ENCODE measurements around the gene GPR87. TPM values are rescaled to one million over a fixed set of nuclear protein-coding genes. Genes with fewer than 3 reads are reported as not detected.

The GPR87 gene
- total RNA-seq, 2 experiments from 2014 or later = not detected

DNA sequence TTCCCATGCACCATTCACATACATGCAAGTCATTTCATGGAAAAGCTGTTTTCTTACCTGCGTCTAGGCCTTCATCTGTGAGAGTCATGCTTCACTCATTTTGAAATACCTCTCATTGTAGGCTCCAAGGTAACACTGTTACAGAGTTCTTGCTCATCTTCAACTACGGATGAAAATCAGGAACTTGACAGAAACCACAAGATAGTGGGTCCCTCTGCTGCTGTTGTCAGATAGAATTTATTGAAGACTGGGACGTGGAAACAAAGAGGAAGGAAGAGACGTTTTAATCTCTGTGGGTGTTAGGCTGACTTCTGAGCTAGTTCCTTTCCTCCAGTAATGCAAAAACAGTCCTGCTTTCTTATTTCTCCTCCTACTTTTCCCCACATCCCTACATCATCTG lies 38.4 kb downstream of the GPR87 start, which contains the start of gene P2RY14:
Gene P2RY14, minus strand, starts transcription at position 313 of the 400 bp plus-strand sequence. CDS start 64,226 bp downstream, outside the sequence.
- ChIA-PET POLR2A (interaction anchor here (0.8 to 1.7 kb wide), 5 partner anchors 10 to 516 kb away, joined by 3 to 4 read pairs (median 3); no protein-coding TSS in a partner anchor), CTCF (interaction anchor here (0.9 to 9.6 kb wide), 15 partner anchors 9 to 560 kb away, joined by 3 to 408 read pairs (median 4); no protein-coding TSS in a partner anchor)
- no peaks in the 10 kb centered on the region for H3K9me3 Mint-ChIP-seq (ENCODE audit: insufficient read depth)
- DNase-seq (no peak), ATAC-seq (no peak)
- H3K27ac Mint-ChIP-seq = peak within 1 kb of the TSS; percentile 71
- peaks cover 70% of the 10 kb centered on the region for H3K4me1 Mint-ChIP-seq (ENCODE audit: low read depth)
- peak within 1 kb of the TSS; percentile 46 for H3K4me3 Mint-ChIP-seq
- H3K27me3 Mint-ChIP-seq (ENCODE audit: low read depth) = no peaks in the 10 kb centered on the region
- no peaks in the 10 kb centered on the region for H3K36me3 Mint-ChIP-seq (ENCODE audit: low read depth)

GRCh38 chr3:151276687-151277042 lies 40.0 kb downstream of the GPR87 start:
- ChIA-PET POLR2A (interaction anchor here (0.9 to 1.7 kb wide), 3 partner anchors 57 to 106 kb away, joined by 3 to 5 read pairs (median 4); no protein-coding TSS in a partner anchor), CTCF (interaction anchor here (1.4 to 9.6 kb wide), 3 partner anchors 47 to 131 kb away, joined by 4 to 408 read pairs (median 185); no protein-coding TSS in a partner anchor)
- Mint-ChIP-seq H3K36me3 (ENCODE audit: low read depth) (peaks cover 3% of the 10 kb centered on the region), H3K27me3 (ENCODE audit: low read depth) (no peaks in the 10 kb centered on the region), H3K9me3 (ENCODE audit: insufficient read depth) (no peaks in the 10 kb centered on the region), H3K27ac (peak overlapping the region; percentile 76), H3K4me3 (peak overlapping the region; percentile 59), H3K4me1 (ENCODE audit: low read depth) (peaks cover 64% of the 10 kb centered on the region)
- DNase-seq (peak; percentile 38), ATAC-seq (peak; percentile 67)

DNA sequence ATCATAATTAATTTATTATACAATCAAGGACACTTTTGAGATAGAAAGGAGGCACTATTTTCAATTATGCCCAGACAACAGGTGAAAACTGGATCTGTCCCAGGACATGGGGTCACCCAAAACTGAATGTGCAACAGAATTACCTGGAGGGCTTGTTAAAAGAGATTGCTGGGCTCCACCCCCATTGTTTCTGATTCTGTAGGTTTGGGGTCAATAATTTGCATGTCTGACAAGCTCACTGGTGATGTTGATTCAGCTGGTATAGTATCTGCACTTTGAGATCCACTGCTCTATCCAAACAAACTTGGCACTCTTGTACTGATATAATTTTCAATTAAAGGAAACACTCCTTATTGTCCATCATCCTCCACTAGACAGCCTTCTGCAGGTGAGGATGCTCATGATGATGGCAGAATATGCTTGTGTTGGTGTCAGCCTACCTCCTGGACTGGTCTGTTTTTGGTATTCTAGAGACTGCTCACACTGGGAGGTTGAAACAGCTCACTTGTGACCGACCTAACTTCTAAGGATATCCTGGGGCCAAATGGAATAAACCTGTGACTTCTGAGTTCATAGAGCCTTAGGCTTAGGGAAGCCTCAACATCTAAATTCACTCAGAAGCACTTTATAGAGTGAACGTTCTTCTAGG lies 40.5 kb downstream of the GPR87 start:
- DNase-seq (no peak), ATAC-seq (peak; percentile 21)
- H3K4me1 Mint-ChIP-seq (ENCODE audit: low read depth) = peaks cover 69% of the 10 kb centered on the region
- H3K27me3 Mint-ChIP-seq (ENCODE audit: low read depth) = no peaks in the 10 kb centered on the region
- ChIA-PET CTCF (interaction anchor here (1.4 to 9.6 kb wide), 4 partner anchors 14 to 130 kb away, joined by 3 to 408 read pairs (median 94); no protein-coding TSS in a partner anchor), POLR2A (interaction anchor here (0.9 to 1.7 kb wide), 4 partner anchors 48 to 105 kb away, joined by 3 to 5 read pairs (median 4); no protein-coding TSS in a partner anchor)
- peak overlapping the region; percentile 59 for H3K4me3 Mint-ChIP-seq
- H3K36me3 Mint-ChIP-seq (ENCODE audit: low read depth) = peaks cover 3% of the 10 kb centered on the region
- no peaks in the 10 kb centered on the region for H3K9me3 Mint-ChIP-seq (ENCODE audit: insufficient read depth)
- H3K27ac Mint-ChIP-seq = peak overlapping the region; percentile 76

DNA sequence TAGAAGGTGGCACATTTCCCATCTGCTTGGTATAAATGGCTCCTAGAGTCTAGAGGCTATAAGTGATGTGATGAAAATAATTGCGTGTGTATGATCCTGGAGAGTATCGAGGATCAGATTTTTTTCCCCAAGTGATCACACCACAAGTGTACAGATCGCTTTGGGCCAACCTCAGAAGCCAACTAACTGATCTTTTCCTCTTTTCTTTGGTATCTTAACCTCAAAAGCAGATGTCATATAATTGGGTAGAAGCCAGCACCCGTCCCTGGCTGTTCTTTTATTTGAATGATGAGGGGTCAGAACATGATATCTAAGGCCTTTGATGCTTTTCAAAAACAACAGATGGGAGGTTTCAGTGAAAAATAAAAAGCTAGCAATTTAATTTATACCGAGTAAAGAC lies 41.5 kb downstream of the GPR87 start:
- no peak for ATAC-seq
- H3K36me3 Mint-ChIP-seq (ENCODE audit: low read depth) = peaks cover 3% of the 10 kb centered on the region
- CTCF ChIA-PET = interaction anchor here (1.4 to 9.6 kb wide), 3 partner anchors 13 to 105 kb away, joined by 3 to 408 read pairs (median 185); no protein-coding TSS in a partner anchor
- H3K4me3 Mint-ChIP-seq = no peak overlapping the region
- DNase-seq = no peak
- peaks cover 71% of the 10 kb centered on the region for H3K4me1 Mint-ChIP-seq (ENCODE audit: low read depth)
- H3K27ac Mint-ChIP-seq = no peak overlapping the region
- no peaks in the 10 kb centered on the region for H3K27me3 Mint-ChIP-seq (ENCODE audit: low read depth)
- POLR2A ChIA-PET = interaction anchor here (1.1 to 1.7 kb wide), 2 partner anchors 48 to 104 kb away, joined by 4 to 5 read pairs; no protein-coding TSS in a partner anchor
- H3K9me3 Mint-ChIP-seq (ENCODE audit: insufficient read depth) = no peaks in the 10 kb centered on the region

DNA sequence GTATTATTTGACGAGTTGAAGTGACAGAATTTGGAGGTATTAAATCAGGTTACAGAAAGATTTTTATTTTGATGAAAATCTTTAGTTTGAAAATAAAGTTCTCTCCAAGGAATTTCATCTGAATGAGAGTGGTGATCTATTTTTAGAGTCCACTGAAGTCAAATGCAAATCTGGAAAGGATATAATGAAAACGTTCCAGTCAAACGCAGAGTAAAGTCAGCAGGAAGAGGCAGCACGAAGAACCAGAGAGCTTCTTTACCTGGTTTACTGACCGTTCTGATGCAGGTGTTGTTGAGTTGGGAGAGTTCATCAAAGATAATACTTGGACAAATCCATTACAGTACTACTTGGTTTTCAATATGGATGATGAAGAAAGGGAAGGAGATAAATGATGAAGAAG lies 47.0 kb downstream of the GPR87 start:
- Mint-ChIP-seq H3K4me3 (no peak overlapping the region), H3K9me3 (ENCODE audit: insufficient read depth) (peaks cover 5% of the 10 kb centered on the region), H3K27ac (peak overlapping the region; percentile 31), H3K36me3 (ENCODE audit: low read depth) (peaks cover 9% of the 10 kb centered on the region), H3K27me3 (ENCODE audit: low read depth) (no peaks in the 10 kb centered on the region), H3K4me1 (ENCODE audit: low read depth) (peaks cover 59% of the 10 kb centered on the region)
- POLR2A ChIA-PET = no interaction called here
- CTCF ChIA-PET = interaction anchor here (1.0 to 5.2 kb wide), 2 partner anchors 10 to 42 kb away, joined by 5 to 40 read pairs; partner anchors contain the start of gene P2RY14
- ATAC-seq (no peak), DNase-seq (no peak)

DNA sequence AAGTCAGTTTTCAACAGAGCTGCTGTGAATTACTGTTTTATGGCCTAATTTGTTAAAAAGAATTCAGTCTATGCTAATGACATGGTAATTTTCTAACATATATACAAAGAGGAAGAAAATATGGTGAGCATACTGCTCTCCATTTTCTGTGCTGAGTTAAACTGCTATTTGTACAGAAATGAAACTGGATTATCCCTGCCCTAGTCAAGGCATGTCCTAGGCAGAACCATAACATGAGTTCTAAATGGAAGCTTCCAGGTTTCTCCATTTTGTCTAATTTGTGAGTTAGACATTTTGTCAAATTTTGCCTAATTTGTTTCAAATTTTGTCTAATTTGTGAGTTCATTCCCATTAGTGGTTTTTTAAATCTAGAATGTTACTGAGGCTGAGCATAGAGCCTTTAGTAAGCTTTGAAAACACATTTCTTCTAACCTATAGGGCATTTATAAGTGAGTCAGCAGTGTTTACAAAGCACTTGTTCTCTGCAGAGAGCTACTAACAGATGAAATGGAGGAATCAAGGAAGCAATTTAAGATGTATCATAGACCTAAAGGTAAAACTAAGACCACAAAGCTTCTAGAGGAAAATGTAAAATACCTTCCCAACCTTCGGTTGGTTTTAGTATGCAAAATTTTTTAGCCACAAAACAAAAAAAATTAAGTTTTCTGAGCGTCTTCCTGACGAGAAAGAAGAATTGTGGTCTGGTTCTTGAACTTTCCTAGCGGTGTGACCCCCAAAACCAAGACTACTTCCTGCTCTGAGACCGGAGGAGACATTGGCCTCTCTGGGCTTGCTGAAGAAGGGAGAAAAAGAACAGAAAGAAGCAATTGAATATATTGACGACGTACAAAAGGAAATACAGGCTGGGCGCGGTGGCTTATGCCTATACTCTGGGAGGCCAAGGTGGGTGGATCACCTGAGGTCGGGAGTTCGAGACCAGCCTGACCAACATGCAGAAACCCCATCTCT lies 48.1 kb downstream of the GPR87 start:
- peaks cover 5% of the 10 kb centered on the region for H3K9me3 Mint-ChIP-seq (ENCODE audit: insufficient read depth)
- ATAC-seq (peak; percentile 88), DNase-seq (peak; percentile 87)
- H3K4me3 Mint-ChIP-seq = peak overlapping the region; percentile 41
- CTCF ChIA-PET = interaction anchor here (0.7 to 5.2 kb wide), 18 partner anchors 11 to 1454 kb away, joined by 3 to 62 read pairs (median 4); partner anchors contain the start of genes P2RY13 and P2RY14
- H3K36me3 Mint-ChIP-seq (ENCODE audit: low read depth) = peaks cover 9% of the 10 kb centered on the region
- peak overlapping the region; percentile 82 for H3K27ac Mint-ChIP-seq
- H3K27me3 Mint-ChIP-seq (ENCODE audit: low read depth) = no peaks in the 10 kb centered on the region
- POLR2A ChIA-PET = interaction anchor here (0.7 to 1.2 kb wide), 6 partner anchors 10 to 992 kb away, joined by 3 to 6 read pairs (median 4); partner anchors contain the start of gene P2RY14
- peaks cover 51% of the 10 kb centered on the region for H3K4me1 Mint-ChIP-seq (ENCODE audit: low read depth)

DNA sequence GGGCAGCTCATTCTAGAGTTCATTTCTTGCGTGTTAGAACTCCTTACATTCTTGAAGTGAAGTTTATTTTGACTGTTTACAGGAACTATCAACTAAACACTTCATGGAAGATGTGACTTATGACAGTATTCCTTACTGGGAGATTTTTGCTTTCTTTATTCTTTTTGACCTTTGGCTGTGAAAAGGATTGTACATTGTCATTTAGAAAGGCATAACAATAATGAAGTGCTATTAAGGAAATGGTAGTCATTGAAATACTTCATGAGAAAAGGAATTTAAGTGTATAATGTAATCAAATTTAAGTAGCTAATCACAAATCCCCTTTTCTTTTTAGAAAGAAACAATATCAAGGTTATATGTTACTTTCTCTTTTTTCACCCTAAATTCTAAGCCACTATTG lies 49.6 kb downstream of the GPR87 start:
- Mint-ChIP-seq H3K4me3 (no peak overlapping the region), H3K27ac (no peak overlapping the region), H3K27me3 (ENCODE audit: low read depth) (no peaks in the 10 kb centered on the region), H3K9me3 (ENCODE audit: insufficient read depth) (peaks cover 5% of the 10 kb centered on the region), H3K36me3 (ENCODE audit: low read depth) (peaks cover 6% of the 10 kb centered on the region), H3K4me1 (ENCODE audit: low read depth) (peaks cover 49% of the 10 kb centered on the region)
- ChIA-PET CTCF (interaction anchor here (0.9 to 5.2 kb wide), 11 partner anchors 12 to 110 kb away, joined by 3 to 62 read pairs (median 8); partner anchors contain the start of genes P2RY13 and P2RY14), POLR2A (no interaction called here)
- DNase-seq = no peak
- no peak for ATAC-seq

- Mint-ChIP-seq H3K27ac (no peak overlapping the region), H3K9me3 (ENCODE audit: insufficient read depth) (peaks cover 5% of the 10 kb centered on the region), H3K36me3 (ENCODE audit: low read depth) (peaks cover 6% of the 10 kb centered on the region), H3K4me1 (ENCODE audit: low read depth) (peaks cover 38% of the 10 kb centered on the region), H3K27me3 (ENCODE audit: low read depth) (no peaks in the 10 kb centered on the region), H3K4me3 (no peak overlapping the region)
- ChIA-PET CTCF (interaction anchor here (1.9 to 5.2 kb wide), 3 partner anchors 13 to 38 kb away, joined by 5 to 62 read pairs (median 40); partner anchors contain the start of gene P2RY14), POLR2A (no interaction called here)
- ATAC-seq = no peak
- DNase-seq = no peak
Observed at GRCh38 chr3:151265866-151266265, 50.8 kb downstream of the GPR87 start.

- no peak for ATAC-seq
- peaks cover 34% of the 10 kb centered on the region for H3K4me1 Mint-ChIP-seq (ENCODE audit: low read depth)
- DNase-seq = no peak
- H3K27me3 Mint-ChIP-seq (ENCODE audit: low read depth) = no peaks in the 10 kb centered on the region
- ChIA-PET POLR2A (no interaction called here), CTCF (interaction anchor here (1.3 to 5.2 kb wide), 4 partner anchors 14 to 37 kb away, joined by 3 to 40 read pairs (median 4); partner anchors contain the start of gene P2RY14)
- H3K27ac Mint-ChIP-seq = no peak overlapping the region
- peaks cover 6% of the 10 kb centered on the region for H3K36me3 Mint-ChIP-seq (ENCODE audit: low read depth)
- H3K4me3 Mint-ChIP-seq = no peak overlapping the region
- peaks cover 5% of the 10 kb centered on the region for H3K9me3 Mint-ChIP-seq (ENCODE audit: insufficient read depth)
Observed at GRCh38 chr3:151265166-151265565, 51.5 kb downstream of the GPR87 start.

DNA sequence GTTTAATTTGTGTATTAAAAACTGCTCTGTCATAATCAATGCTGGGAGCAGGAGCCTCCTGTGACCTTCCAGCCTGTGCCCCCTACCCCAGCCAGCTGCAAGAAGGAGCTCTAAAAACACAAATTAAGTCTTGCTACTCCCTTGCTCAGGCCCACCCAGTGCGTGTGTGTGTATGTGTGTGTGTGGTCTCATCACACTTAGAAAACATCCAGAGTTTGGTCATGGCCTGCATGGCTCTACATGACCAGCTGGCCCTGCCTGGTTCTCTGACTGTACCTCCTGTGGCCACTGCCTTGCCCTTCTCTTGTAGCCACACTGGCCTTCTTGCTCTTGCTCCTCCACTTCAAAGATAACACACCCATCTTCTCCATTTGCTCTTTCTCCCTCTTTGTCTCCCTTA lies 52.0 kb downstream of the GPR87 start:
- H3K27me3 Mint-ChIP-seq (ENCODE audit: low read depth) = no peaks in the 10 kb centered on the region
- peaks cover 6% of the 10 kb centered on the region for H3K36me3 Mint-ChIP-seq (ENCODE audit: low read depth)
- H3K27ac Mint-ChIP-seq = no peak overlapping the region
- no peak for ATAC-seq
- CTCF ChIA-PET = interaction anchor here (1.3 to 2.5 kb wide), 6 partner anchors 10 to 97 kb away, joined by 3 to 9 read pairs (median 4); no protein-coding TSS in a partner anchor
- POLR2A ChIA-PET = no interaction called here
- no peak for DNase-seq
- peaks cover 29% of the 10 kb centered on the region for H3K4me1 Mint-ChIP-seq (ENCODE audit: low read depth)
- H3K4me3 Mint-ChIP-seq = no peak overlapping the region
- peaks cover 4% of the 10 kb centered on the region for H3K9me3 Mint-ChIP-seq (ENCODE audit: insufficient read depth)

All from activated CD8-positive, alpha-beta T cell treated with anti-CD3 and anti-CD28 coated beads, Interleukin-2, amount 10 ng/mL, durations not matched to agents 7 days and 5 days (primary cell).